Astrocyte of the spinal cord (primary cell): ENCODE results near the gene MAGEA9B.
"Not testable (repeated sequence)": the region's sequence is repeated elsewhere in the genome, so short reads cannot be mapped to it uniquely, and the experiment has no call there.

Experiments used
- DNase-seq: peaks from one replicate; pipeline ENCODE4 v3.0.0; 2011; ENCODE audit warnings: low read depth, low spot score
- H3K4me3 ChIP-seq: 2 replicates; pipeline ENCODE4 v1.5.1; 2011; ENCODE audit warnings: low read depth, mild to moderate bottlenecking, low read length, moderate library complexity
- in situ Hi-C: cut with HindIII; loops from 2 replicates; pipeline ENCODE4 v1.10.0; 2017; ENCODE audit warnings: low sequenced_read_pairs
- TF ChIP-seq, protein P1 (sequence below): IDR thresholded peaks from 2 replicates; pipeline ENCODE4 v1.5.1; 2012; ENCODE audit warnings: low read depth, mild to moderate bottlenecking, low read length, inconsistent platforms

Gene MAGEA9B

DNA sequence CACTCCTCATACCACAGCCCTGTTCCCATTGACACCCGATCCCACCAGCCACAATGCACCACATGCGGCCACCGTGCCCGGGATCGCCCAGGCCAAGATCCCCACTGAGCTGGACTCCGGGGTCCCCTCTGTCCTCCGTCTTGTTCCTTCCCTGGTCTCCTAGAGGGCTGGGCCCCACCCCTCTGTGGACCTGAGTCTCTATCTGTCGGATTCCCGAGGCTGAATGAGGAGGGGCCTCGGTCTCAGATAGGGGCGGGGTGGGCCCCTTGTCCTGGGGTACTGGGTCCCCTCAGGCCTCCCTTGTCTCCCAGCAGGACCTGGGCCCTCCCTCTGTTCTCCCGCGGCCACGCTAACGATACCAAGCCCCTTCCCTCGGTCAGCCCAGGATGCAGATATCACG lies 1.6 kb downstream of the MAGEA9B start:
- H3K4me3 ChIP-seq, DNase-seq, in situ Hi-C loops: not testable (repeated sequence)

DNA sequence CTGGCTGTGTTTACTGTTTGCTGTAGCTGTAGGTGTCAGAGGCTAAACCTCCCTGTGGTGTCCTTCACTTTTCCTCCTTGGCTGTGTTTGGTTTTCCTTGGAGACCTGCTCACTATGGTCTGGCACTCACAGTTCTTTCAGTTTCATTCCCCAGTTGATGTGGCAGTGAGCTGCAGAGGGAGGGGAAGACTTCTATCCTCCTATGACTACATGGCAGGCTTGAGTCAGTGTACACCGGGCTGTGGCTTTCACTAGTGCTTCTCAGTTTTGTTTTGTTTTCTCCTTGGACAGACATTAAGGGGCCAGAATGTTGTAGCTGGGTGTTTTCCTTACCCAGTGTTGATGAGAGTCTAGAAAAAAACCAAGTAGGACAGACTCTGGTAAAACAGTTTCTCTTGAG lies 13.8 kb downstream of the MAGEA9B start:
- in situ Hi-C loops, H3K4me3 ChIP-seq, DNase-seq: not testable (repeated sequence)

DNA sequence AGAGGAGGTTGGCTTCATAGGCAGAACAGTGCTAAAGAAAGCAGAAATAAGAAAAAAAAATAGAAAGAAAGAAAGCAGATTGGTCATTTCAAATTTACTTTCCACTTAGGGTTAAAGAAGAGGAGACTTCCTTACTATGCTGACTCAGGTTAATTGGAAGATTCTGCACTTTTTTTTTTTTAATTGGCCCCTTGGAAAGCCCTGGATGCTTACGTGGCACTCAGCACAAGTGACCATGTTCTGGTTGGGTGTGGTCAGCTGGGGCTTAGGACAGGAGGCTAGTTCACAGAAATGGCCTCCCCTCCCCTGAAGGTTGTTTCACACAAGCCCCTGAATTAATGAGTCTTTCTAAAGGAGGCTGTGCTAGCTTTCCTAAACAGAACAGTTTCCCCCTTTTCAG lies 14.5 kb downstream of the MAGEA9B start:
- TF ChIP-seq, protein P1, sequence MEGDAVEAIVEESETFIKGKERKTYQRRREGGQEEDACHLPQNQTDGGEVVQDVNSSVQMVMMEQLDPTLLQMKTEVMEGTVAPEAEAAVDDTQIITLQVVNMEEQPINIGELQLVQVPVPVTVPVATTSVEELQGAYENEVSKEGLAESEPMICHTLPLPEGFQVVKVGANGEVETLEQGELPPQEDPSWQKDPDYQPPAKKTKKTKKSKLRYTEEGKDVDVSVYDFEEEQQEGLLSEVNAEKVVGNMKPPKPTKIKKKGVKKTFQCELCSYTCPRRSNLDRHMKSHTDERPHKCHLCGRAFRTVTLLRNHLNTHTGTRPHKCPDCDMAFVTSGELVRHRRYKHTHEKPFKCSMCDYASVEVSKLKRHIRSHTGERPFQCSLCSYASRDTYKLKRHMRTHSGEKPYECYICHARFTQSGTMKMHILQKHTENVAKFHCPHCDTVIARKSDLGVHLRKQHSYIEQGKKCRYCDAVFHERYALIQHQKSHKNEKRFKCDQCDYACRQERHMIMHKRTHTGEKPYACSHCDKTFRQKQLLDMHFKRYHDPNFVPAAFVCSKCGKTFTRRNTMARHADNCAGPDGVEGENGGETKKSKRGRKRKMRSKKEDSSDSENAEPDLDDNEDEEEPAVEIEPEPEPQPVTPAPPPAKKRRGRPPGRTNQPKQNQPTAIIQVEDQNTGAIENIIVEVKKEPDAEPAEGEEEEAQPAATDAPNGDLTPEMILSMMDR, result no peak
- in situ Hi-C loops, result no loop called here
- DNase-seq, result no peak
- H3K4me3 ChIP-seq, result no peak overlapping the region

DNA sequence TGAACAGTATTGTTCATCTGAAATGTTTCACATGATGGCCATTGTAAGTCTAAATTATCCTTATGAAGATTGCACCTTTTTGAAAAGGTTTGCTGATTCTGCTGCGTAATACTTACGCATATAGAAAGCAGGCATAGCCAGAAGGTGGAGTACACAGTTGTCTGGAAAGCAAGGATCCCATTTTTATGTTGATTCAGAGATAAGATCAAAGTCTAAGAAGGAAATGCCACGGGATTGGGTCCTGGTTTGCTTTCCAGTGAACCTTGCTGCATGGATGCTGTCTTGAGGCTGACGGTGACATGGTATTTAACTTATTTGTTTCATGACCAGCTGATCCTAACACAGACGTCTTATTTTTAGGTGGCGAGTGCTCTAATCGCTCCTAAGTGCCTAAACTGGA lies 15.5 kb downstream of the MAGEA9B start:
- in situ Hi-C loops, result no loop called here
- TF ChIP-seq, protein P1, result no peak
- no peak overlapping the region for H3K4me3 ChIP-seq
- DNase-seq, result no peak

DNA sequence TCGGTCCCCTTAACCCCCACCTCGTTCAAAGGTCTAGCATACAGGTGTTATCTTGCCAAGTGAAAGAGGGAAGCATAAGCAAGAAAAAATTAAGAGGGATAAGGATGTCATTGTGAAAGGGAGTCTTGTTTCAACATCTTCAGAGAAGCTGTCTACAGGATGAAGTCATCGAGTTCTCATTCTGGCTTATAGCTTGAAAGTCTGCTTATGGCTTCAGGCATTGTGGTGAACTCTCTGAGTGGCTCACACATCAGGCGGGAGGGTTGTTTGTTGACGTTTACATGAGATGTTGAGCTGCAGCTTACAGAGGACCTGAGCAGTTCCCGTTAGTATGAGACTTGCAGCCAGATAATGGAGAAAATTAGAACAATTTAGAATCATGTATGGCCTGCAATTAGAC lies 16.6 kb downstream of the MAGEA9B start:
- in situ Hi-C loops, result no loop called here
- H3K4me3 ChIP-seq, result no peak overlapping the region
- peak; percentile 57 for DNase-seq
- TF ChIP-seq, protein P1, result no peak

DNA sequence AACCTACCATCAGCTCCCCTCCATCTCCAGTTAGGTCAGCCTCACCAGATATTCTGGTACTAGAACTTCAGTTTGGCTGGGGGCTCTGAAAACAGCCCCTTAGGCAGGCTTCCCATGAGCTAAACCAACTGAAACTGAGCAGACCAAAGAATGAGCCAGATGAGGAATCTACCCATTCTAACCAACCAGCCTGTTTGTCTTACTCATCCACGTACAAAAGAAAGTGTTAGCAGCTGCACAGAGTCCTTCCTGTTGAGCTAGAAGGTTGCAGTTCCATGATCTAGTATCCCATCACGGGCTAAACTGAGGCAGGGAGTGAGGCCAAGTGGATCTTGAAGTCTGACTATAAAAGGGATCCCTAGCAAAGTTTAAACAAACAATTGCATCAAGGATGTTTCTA lies 17.5 kb downstream of the MAGEA9B start:
- TF ChIP-seq, protein P1, result no peak
- DNase-seq, result no peak
- in situ Hi-C loops, result no loop called here
- H3K4me3 ChIP-seq, result no peak overlapping the region

DNA sequence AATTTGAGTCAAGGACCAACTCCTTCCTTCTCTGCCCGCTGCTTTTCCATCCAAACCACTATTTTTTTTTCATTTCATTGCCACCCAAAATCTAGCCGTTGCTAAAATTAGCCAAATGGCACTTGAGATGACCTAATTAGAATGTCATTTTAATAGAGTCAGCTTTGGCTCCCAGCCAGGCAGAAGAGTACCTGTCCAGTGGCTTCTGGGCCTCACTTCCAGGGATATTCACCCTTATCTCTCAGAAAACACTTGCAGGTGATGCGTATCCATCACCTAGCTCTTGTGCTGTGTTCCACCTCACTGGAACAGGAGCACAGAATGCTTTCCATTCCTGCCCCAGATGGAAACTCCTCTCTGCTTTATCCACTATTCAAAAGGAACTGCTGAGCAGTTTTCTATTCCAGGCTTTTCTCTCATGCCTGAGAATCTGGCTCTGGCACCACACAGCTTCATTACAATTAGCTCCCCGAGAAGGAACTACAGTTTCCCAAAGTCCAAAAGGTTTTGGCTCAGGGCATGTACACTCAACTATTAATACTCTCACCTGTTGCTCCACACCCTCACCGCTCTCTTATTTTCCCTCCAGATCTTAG lies 18.5 kb downstream of the MAGEA9B start:
- TF ChIP-seq, protein P1, result no peak
- in situ Hi-C loops, result no loop called here
- DNase-seq, result no peak
- H3K4me3 ChIP-seq, result no peak overlapping the region
